SU-DHL-6 (cell line): ENCODE data around the gene GSC2.

ENCODE experiments used
- H2AFZ ChIP-seq: fragments of 200-600 bp; sonication (generic); 2 replicates; pipeline ENCODE4 v1.6.1; 2014; ENCODE audit warnings: low read depth, mild to moderate bottlenecking, moderate library complexity, mixed read lengths, antibody characterized with exemption, low read length; ENCODE audit not compliant: severe bottlenecking
- H3F3A ChIP-seq: fragments of 200-600 bp; shearing (Covaris generic); 2 replicates; pipeline ENCODE4 v1.6.0; 2016; ENCODE audit warnings: antibody characterized with exemption, mild to moderate bottlenecking; ENCODE audit not compliant: insufficient read depth
- H3K27ac ChIP-seq: fragments of 200-600 bp; sonication (generic); 2 replicates; pipeline ENCODE4 v1.5.1; 2016; ENCODE audit warnings: low read depth, mild to moderate bottlenecking, low read length, moderate library complexity, mixed read lengths
- H3K27me3 ChIP-seq: fragments of 200-600 bp; sonication (generic), shearing (Covaris generic); 2 replicates; pipeline ENCODE4 v1.6.0; 2014; ENCODE audit warnings: mild to moderate bottlenecking, low read length
- H3K36me3 ChIP-seq: fragments of 200-600 bp; sonication (generic); 2 replicates; pipeline ENCODE4 v1.6.1; 2014; ENCODE audit warnings: mild to moderate bottlenecking, low read length, mixed read lengths
- H3K4me2 ChIP-seq: fragments of 300-600, 200-600 bp; shearing (Covaris generic), sonication (generic); 2 replicates; pipeline ENCODE4 v1.6.0; 2014; ENCODE audit warnings: low read length, low read depth, mild to moderate bottlenecking; ENCODE audit not compliant: poor library complexity, severe bottlenecking
- H3K4me3 ChIP-seq: fragments of 200-600 bp; sonication (generic); 2 replicates; pipeline ENCODE4 v1.5.1; 2014; ENCODE audit warnings: antibody characterized with exemption, low read length, mild to moderate bottlenecking, mixed read lengths; ENCODE audit not compliant: insufficient read depth, poor library complexity, severe bottlenecking
- H3K79me2 ChIP-seq: fragments of 200-600 bp; sonication (generic); 2 replicates; pipeline ENCODE4 v1.6.1; 2014; ENCODE audit warnings: mild to moderate bottlenecking, low read length, moderate library complexity; ENCODE audit not compliant: insufficient read depth
- H3K9ac ChIP-seq: fragments of 200-600 bp; sonication (generic); 2 replicates; pipeline ENCODE4 v1.7.0; 2014; ENCODE audit warnings: mild to moderate bottlenecking, low read length
- H3K9me2 ChIP-seq: fragments of 200-600 bp; sonication (generic); replicated peaks from 2 replicates; pipeline ENCODE4 v1.6.1; 2014; ENCODE audit warnings: low read length; ENCODE audit not compliant: insufficient read depth
- H3K9me3 ChIP-seq: fragments of 200-600 bp; sonication (generic); 2 replicates; pipeline ENCODE4 v1.6.1; 2014; ENCODE audit warnings: low read length, mixed read lengths; ENCODE audit not compliant: insufficient read depth
- H4K20me1 ChIP-seq: fragments of 200-600 bp; sonication (generic); 2 replicates; pipeline ENCODE4 v1.6.1; 2014; ENCODE audit warnings: low read depth, mild to moderate bottlenecking, antibody characterized with exemption, low read length, moderate library complexity, mixed read lengths
- EZH2phosphoT487 ChIP-seq: fragments of 200-600 bp; sonication (generic), shearing (Covaris generic); conservative IDR thresholded peaks from 2 replicates; pipeline ENCODE4 v1.6.1; 2018; ENCODE audit warnings: mild to moderate bottlenecking, antibody characterized with exemption, low read length, moderate library complexity, mixed read lengths
- TF ChIP-seq, protein P1 (sequence below): fragments of 200-600 bp; sonication (generic); IDR thresholded peaks from one replicate; pipeline ENCODE4 v1.5.1; 2017; ENCODE audit warnings: antibody characterized with exemption, mild to moderate bottlenecking, low read length, moderate library complexity; ENCODE audit not compliant: insufficient read depth, poor library complexity, severe bottlenecking

GSC2 gene

GRCh38 chr22:19183216-19183615 is 33.1 kb upstream of the GSC2 start:
- no peak overlapping the region for H3K9ac ChIP-seq
- no peaks in the 10 kb centered on the region for H3F3A ChIP-seq
- no peaks in the 10 kb centered on the region for H3K27me3 ChIP-seq
- H3K4me3 ChIP-seq: no peak overlapping the region
- H4K20me1 ChIP-seq: no peaks in the 10 kb centered on the region
- TF ChIP-seq, protein P1, sequence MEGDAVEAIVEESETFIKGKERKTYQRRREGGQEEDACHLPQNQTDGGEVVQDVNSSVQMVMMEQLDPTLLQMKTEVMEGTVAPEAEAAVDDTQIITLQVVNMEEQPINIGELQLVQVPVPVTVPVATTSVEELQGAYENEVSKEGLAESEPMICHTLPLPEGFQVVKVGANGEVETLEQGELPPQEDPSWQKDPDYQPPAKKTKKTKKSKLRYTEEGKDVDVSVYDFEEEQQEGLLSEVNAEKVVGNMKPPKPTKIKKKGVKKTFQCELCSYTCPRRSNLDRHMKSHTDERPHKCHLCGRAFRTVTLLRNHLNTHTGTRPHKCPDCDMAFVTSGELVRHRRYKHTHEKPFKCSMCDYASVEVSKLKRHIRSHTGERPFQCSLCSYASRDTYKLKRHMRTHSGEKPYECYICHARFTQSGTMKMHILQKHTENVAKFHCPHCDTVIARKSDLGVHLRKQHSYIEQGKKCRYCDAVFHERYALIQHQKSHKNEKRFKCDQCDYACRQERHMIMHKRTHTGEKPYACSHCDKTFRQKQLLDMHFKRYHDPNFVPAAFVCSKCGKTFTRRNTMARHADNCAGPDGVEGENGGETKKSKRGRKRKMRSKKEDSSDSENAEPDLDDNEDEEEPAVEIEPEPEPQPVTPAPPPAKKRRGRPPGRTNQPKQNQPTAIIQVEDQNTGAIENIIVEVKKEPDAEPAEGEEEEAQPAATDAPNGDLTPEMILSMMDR: no peak
- TF ChIP-seq EZH2phosphoT487: no peak
- H3K36me3 ChIP-seq: no peaks in the 10 kb centered on the region
- H3K79me2 ChIP-seq: no peaks in the 10 kb centered on the region
- H2AFZ ChIP-seq: no peak overlapping the region
- no peaks in the 10 kb centered on the region for H3K9me2 ChIP-seq
- H3K9me3 ChIP-seq: no peaks in the 10 kb centered on the region
- H3K27ac ChIP-seq: no peak overlapping the region
- H3K4me2 ChIP-seq: no peak overlapping the region

DNA sequence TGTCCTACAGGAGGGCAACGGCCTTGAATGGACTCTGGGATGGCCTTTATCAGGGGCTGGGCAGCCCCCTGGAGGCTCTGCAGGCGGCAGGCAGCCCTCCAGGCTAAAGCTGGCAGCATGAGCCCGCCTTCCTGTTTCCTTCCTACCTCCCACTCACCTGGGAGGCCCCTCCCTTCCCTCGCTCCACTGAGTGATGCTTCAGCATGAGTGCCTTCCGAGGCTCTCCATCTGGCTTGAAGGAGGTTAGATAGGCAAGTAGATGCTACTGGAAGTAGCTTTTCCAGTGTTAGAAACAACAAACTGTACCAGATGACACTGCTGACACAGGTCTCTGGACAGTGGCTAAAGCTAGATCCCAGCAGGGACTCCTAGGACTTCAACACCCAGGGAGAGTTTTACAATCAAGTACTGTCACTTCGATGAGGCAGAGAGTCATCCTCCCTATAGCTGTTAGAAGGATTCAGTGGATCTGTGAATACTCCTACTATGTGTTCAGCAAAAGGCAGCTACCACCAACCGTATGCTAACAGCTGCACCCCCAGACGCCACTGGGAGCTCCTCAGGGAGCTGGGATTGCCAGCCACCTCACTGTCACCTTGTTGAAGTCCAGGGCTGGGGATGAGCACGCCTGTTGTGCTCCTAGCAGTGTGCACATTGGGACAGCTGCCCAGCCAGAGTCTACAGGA is 32.5 kb upstream of the GSC2 start:
- Histone ChIP-seq H3K9ac (no peak overlapping the region), H3K79me2 (no peaks in the 10 kb centered on the region), H3F3A (no peaks in the 10 kb centered on the region), H3K36me3 (no peaks in the 10 kb centered on the region), H3K27me3 (no peaks in the 10 kb centered on the region), H3K4me2 (no peak overlapping the region), H4K20me1 (no peaks in the 10 kb centered on the region), H3K27ac (no peak overlapping the region), H3K9me2 (no peaks in the 10 kb centered on the region), H2AFZ (no peak overlapping the region), H3K9me3 (no peaks in the 10 kb centered on the region), H3K4me3 (no peak overlapping the region)
- TF ChIP-seq, protein P1: no peak
- no peak for TF ChIP-seq EZH2phosphoT487

DNA sequence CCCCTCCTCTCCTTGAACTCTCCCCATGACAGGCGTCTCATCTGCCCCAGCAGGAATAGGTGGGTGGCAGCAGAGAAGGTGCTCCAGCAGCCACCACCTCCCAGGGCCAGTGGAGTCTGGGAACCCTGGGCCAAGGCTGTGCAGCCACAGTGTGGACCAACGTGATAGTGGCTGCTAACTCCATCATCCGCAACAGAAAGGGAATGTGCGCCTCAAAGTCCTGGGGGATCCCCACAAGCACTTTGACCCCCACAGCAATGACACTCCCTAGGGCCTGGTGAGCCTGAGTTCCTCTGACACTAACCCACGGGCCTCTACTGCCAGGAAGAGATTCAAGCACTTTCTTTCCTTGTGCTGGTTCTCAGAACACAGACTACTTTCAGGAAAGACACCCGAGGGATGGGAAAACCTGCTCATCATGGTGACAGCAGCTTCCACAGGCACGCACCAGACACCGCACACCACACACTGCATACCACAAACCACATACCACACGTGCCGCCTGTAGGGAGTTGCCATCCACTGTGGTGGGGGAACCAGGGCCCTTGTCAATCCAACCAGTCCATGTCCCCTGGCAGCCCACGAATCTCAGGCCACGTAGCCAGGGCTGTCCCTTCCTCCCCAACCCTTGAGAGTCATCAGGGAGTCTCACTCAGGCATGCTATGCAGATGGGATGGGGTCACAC is 31.8 kb upstream of the GSC2 start:
- H3K9me3 ChIP-seq: no peaks in the 10 kb centered on the region
- no peak overlapping the region for H3K9ac ChIP-seq
- no peaks in the 10 kb centered on the region for H4K20me1 ChIP-seq
- no peak overlapping the region for H3K27ac ChIP-seq
- no peaks in the 10 kb centered on the region for H3K27me3 ChIP-seq
- no peak overlapping the region for H3K4me3 ChIP-seq
- H3K79me2 ChIP-seq: no peaks in the 10 kb centered on the region
- no peaks in the 10 kb centered on the region for H3K9me2 ChIP-seq
- TF ChIP-seq, protein P1: no peak
- TF ChIP-seq EZH2phosphoT487: no peak
- H3K4me2 ChIP-seq: no peak overlapping the region
- H3K36me3 ChIP-seq: no peaks in the 10 kb centered on the region
- no peaks in the 10 kb centered on the region for H3F3A ChIP-seq
- no peak overlapping the region for H2AFZ ChIP-seq
